Measurements from ENCODE around the gene SEC63. TPM values are rescaled to one million over a fixed set of nuclear protein-coding genes. Genes with fewer than 3 reads are reported as not detected.

The SEC63 gene
- total RNA-seq, 1 experiment from 2014 or later, result 51.3 TPM

GRCh38 chr6:107867302-107867615 lies 90.7 kb downstream of the SEC63 start:
- Histone ChIP-seq H3K9ac (ENCODE audit: low read length) (no peak overlapping the region), H3K27me3 (ENCODE audit: insufficient read depth, low read length) (no peaks in the 10 kb centered on the region), H3K79me2 (ENCODE audit: insufficient read depth, low read length) (no peaks in the 10 kb centered on the region), H4K20me1 (ENCODE audit: insufficient read depth) (no peaks in the 10 kb centered on the region), H2AFZ (ENCODE audit: low read depth, low read length, poor library complexity, severe bottlenecking) (no peak overlapping the region), H3K4me1 (ENCODE audit: control insufficient read depth in 1 of 2, insufficient read depth in 2 of 2, low read length in 2 of 2) (no peaks in the 10 kb centered on the region), H3K27ac (ENCODE audit: low read depth, low read length) (no peak overlapping the region), H3K4me2 (ENCODE audit: low read length) (no peak overlapping the region), H3K9me3 (ENCODE audit: control insufficient read depth in 1 of 2, insufficient read depth in 1 of 2, low read depth in 1 of 2, low read length in 2 of 2) (no peaks in the 10 kb centered on the region), H3K4me3 (replicated peaks in 1 of 2; ENCODE audit: low read depth in 1 of 2, low read length in 2 of 2) (no peak overlapping the region), H3K9me2 (ENCODE audit: insufficient read depth) (no peaks in the 10 kb centered on the region), H3K36me3 (ENCODE audit: control insufficient read depth in 1 of 2, insufficient read depth in 2 of 2, low read length in 2 of 2) (peaks cover 0 to 6% of the 10 kb centered on the region in 2 experiments; a peak in 1 of 4 replicates)
- intact Hi-C loops (cut with micrococcal nuclease), result no loop called here
- no peak for TF ChIP-seq SIN3A (IDR thresholded peaks at IDR 0.05; ENCODE audit: low read depth)
- no peak for TF ChIP-seq YY1 (IDR thresholded peaks at IDR 0.05; ENCODE audit: extremely low read depth, insufficient replicate concordance, low read depth, low read length)
- TF ChIP-seq TCF7L2 (IDR thresholded peaks at IDR 0.05; ENCODE audit: borderline replicate concordance, extremely low read depth, insufficient read depth, insufficient read length), result no peak
- no peak for TF ChIP-seq SP1 (IDR thresholded peaks at IDR 0.05; ENCODE audit: low read depth)
- no TSS peak for BruUV-seq (replicated peaks)
- DNase-seq (ENCODE audit: low read depth, low spot score), result no peak
- RAD21 ChIA-PET (ENCODE audit: low non-redundant PET in 1 of 2, low total read pairs in 2 of 2, uncharacterized antibody in 2 of 2, unreplicated experiment in 2 of 2), result no interaction called here
- CTCF ChIA-PET, result interaction anchor here (0.9 to 1.9 kb wide), 5 partner anchors 19 to 549 kb away, joined by 3 to 10 read pairs (median 4); no protein-coding TSS in a partner anchor
- ATAC-seq, result peak; percentile 69
- POLR2A ChIA-PET, result no interaction called here

GRCh38 chr6:107866606-107867301 lies 91.3 kb downstream of the SEC63 start:
- Histone ChIP-seq H3K27ac (ENCODE audit: low read depth, low read length) (no peak overlapping the region), H3K4me3 (replicated peaks in 1 of 2; ENCODE audit: low read depth in 1 of 2, low read length in 2 of 2) (no peak overlapping the region), H3K27me3 (ENCODE audit: insufficient read depth, low read length) (no peaks in the 10 kb centered on the region), H3K79me2 (ENCODE audit: insufficient read depth, low read length) (no peaks in the 10 kb centered on the region), H3K9me2 (ENCODE audit: insufficient read depth) (no peaks in the 10 kb centered on the region), H4K20me1 (ENCODE audit: insufficient read depth) (no peaks in the 10 kb centered on the region), H3K4me2 (ENCODE audit: low read length) (no peak overlapping the region), H3K9ac (ENCODE audit: low read length) (no peak overlapping the region), H3K9me3 (ENCODE audit: control insufficient read depth in 1 of 2, insufficient read depth in 1 of 2, low read depth in 1 of 2, low read length in 2 of 2) (no peaks in the 10 kb centered on the region), H3K36me3 (ENCODE audit: control insufficient read depth in 1 of 2, insufficient read depth in 2 of 2, low read length in 2 of 2) (peaks cover 0 to 6% of the 10 kb centered on the region in 2 experiments; a peak in 1 of 4 replicates), H2AFZ (ENCODE audit: low read depth, low read length, poor library complexity, severe bottlenecking) (no peak overlapping the region), H3K4me1 (ENCODE audit: control insufficient read depth in 1 of 2, insufficient read depth in 2 of 2, low read length in 2 of 2) (no peaks in the 10 kb centered on the region)
- TF ChIP-seq POLR2AphosphoS5 (IDR thresholded peaks at IDR 0.05; ENCODE audit: low read depth, low read length), result no peak
- no peak for TF ChIP-seq EZH2phosphoT487 (IDR thresholded peaks at IDR 0.05; ENCODE audit: borderline replicate concordance)
- no peak for TF ChIP-seq EZH2 (IDR thresholded peaks at IDR 0.05)
- no peak for TF ChIP-seq EGR1 (IDR thresholded peaks at IDR 0.05; ENCODE audit: low read depth)
- peak; percentile 21 to 67 (median 63); a peak in 5 of 6 replicates for TF ChIP-seq CTCF (IDR thresholded peaks at IDR 0.05 in 2 of 3, conservative IDR thresholded peaks at IDR 0.05 in 1 of 3; ENCODE audit: borderline replicate concordance in 1 of 3, insufficient read depth in 1 of 3, low read depth in 2 of 3, low read length in 2 of 3)
- TF ChIP-seq RAD21 (IDR thresholded peaks at IDR 0.05; ENCODE audit: low read depth), result peak; percentile 37; the same call in 1 of the 2 replicates
- intact Hi-C loops (cut with micrococcal nuclease), result no loop called here
- DNase-seq (ENCODE audit: low read depth, low spot score) (peak; percentile 8), ATAC-seq (peak; percentile 72)
- no TSS peak for BruUV-seq (replicated peaks)
- ChIA-PET CTCF (interaction anchor here (0.9 to 1.9 kb wide), 6 partner anchors 19 to 549 kb away, joined by 3 to 10 read pairs (median 4); no protein-coding TSS in a partner anchor), POLR2A (no interaction called here), RAD21 (ENCODE audit: low non-redundant PET in 1 of 2, low total read pairs in 2 of 2, uncharacterized antibody in 2 of 2, unreplicated experiment in 2 of 2) (no interaction called here)

All from HCT116 (cell line).